Fibroblast of pulmonary artery (primary cell): ENCODE results near the gene CLSTN2.

ENCODE experiments used
- DNase-seq: peaks from one replicate; pipeline ENCODE4 v3.0.0-alpha.2; 2010; ENCODE audit warnings: low read depth
- H3K4me3 ChIP-seq: replicated peaks from 2 replicates; pipeline ENCODE4 v1.5.1; 2011; ENCODE audit warnings: low read depth, mild to moderate bottlenecking, control low read depth, low read length, moderate library complexity
- CTCF ChIP-seq: IDR thresholded peaks from 2 replicates; pipeline ENCODE4 v1.5.1; 2011; ENCODE audit warnings: mild to moderate bottlenecking, control low read depth, low read length, inconsistent platforms; ENCODE audit errors: missing control alignments

The CLSTN2 gene

GRCh38 chr3:140166861-140167599 lies 232.0 kb downstream of the CLSTN2 start:
- no peak overlapping the region for H3K4me3 ChIP-seq
- no peak for DNase-seq
- TF ChIP-seq CTCF = no peak

GRCh38 chr3:140167600-140168281 lies 232.8 kb downstream of the CLSTN2 start:
- TF ChIP-seq CTCF = no peak
- DNase-seq = no peak

GRCh38 chr3:140170612-140171011 lies 235.6 kb downstream of the CLSTN2 start:
- no peak for TF ChIP-seq CTCF
- DNase-seq = no peak
- no peak overlapping the region for H3K4me3 ChIP-seq

More at GRCh38 chr3:140167600-140168281, 232.8 kb downstream of the CLSTN2 start:
- H3K4me3 ChIP-seq = no peak overlapping the region

- peak; percentile 14 for DNase-seq
- no peak overlapping the region for H3K4me3 ChIP-seq
- TF ChIP-seq CTCF = no peak
Observed at GRCh38 chr3:140176526-140176925, 241.5 kb downstream of the CLSTN2 start.

- no peak overlapping the region for H3K4me3 ChIP-seq
- no peak for TF ChIP-seq CTCF
- DNase-seq = no peak
Observed at GRCh38 chr3:140177943-140178342, 243.0 kb downstream of the CLSTN2 start.

- TF ChIP-seq CTCF = no peak
Observed at GRCh38 chr3:140178482-140178881, 243.5 kb downstream of the CLSTN2 start.

More at GRCh38 chr3:140178482-140178881, 243.5 kb downstream of the CLSTN2 start:
- no peak overlapping the region for H3K4me3 ChIP-seq
- no peak for DNase-seq
